ENCODE results near the gene DMRT2.

DMRT2 gene

DNA sequence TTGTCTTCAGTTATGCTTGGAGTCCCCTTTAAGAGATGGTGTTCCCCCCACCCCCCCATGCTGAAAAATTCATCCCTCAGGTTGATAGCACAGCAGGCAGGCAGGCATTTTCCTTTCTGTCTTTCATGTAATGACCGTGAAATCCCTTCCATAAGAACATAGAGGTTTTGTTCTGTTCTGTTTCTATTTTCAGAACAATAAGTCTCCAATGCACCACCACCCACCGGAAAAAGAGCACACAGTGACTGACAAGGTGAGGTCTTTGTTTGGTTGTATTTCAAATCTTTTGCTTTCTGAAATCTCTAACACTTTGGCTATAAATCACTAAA, 52.4 kb downstream of the DMRT2 start:
- no peak for DNase-seq (ENCODE audit: extremely low spot score)
- ChIA-PET CTCF (no interaction called here), POLR2A (no interaction called here)
- TF ChIP-seq HDGF (IDR thresholded peaks at IDR 0.05; ENCODE audit: borderline replicate concordance) (no peak), FOXM1 (IDR thresholded peaks at IDR 0.05; ENCODE audit: borderline replicate concordance) (no peak), L3MBTL2 (conservative IDR thresholded peaks at IDR 0.05) (no peak), BHLHE40 (IDR thresholded peaks at IDR 0.05; ENCODE audit: borderline replicate concordance) (no peak), FOXA1 (IDR thresholded peaks at IDR 0.05) (no peak), ZNF384 (IDR thresholded peaks at IDR 0.05) (no peak), ARNT (IDR thresholded peaks at IDR 0.05) (no peak), SUZ12 (IDR thresholded peaks at IDR 0.05) (no peak), LEF1 (IDR thresholded peaks at IDR 0.05; ENCODE audit: borderline replicate concordance) (no peak), NFRKB (IDR thresholded peaks at IDR 0.05) (no peak), CTBP1 (IDR thresholded peaks at IDR 0.05; ENCODE audit: borderline replicate concordance) (no peak), SP1 (IDR thresholded peaks at IDR 0.05) (no peak), ELF4 (IDR thresholded peaks at IDR 0.05) (no peak), TARDBP (IDR thresholded peaks at IDR 0.05) (no peak), PKNOX1 (IDR thresholded peaks at IDR 0.05) (no peak), FOXK2 (IDR thresholded peaks at IDR 0.05) (no peak)

All from HEK293T (cell line).